K562 (cell line): Measurements from ENCODE around the gene ZNF512B. TPM values are rescaled to one million over a fixed set of nuclear protein-coding genes. Genes with fewer than 3 reads are reported as not detected.

Experiments
- ESRRA ChIP-seq: fragments of 450-650 bp; IDR thresholded peaks from 2 replicates; pipeline ENCODE4 v1.6.1; 2014; ENCODE audit warnings: low read depth, mild to moderate bottlenecking, moderate library complexity, borderline replicate concordance
- GABPB1 ChIP-seq: sonication (generic); formaldehyde crosslinking; IDR thresholded peaks from 2 replicates; pipeline ENCODE4 v1.8.0; 2022; ENCODE audit warnings: mild to moderate bottlenecking, missing genetic modification reagents
- HDAC1 ChIP-seq, 2 experiments: fragments of 450-650 bp; IDR thresholded peaks; 2 replicates each; pipeline ENCODE4 v1.6.1; 2016 to 2017; ENCODE audit warnings: inconsistent platforms in 1 of 2, mild to moderate bottlenecking in 1 of 2, moderate library complexity in 1 of 2
- JUND ChIP-seq, 2 experiments: IDR thresholded peaks; 2 replicates in 1 of 2; 3 replicates in 1 of 2; pipeline ENCODE4 v1.6.1; 2011; ENCODE audit warnings: borderline replicate concordance in 2 of 2, low read depth in 2 of 2, low read length in 2 of 2, improper control_type of control experiment in 1 of 2, missing biosample characterization in 1 of 2, missing genetic modification characterization in 1 of 2, missing genetic modification reagents in 1 of 2
- NCOA4 ChIP-seq: fragments of 450-650 bp; IDR thresholded peaks from 2 replicates; pipeline ENCODE4 v1.6.1; 2018; ENCODE audit warnings: mild to moderate bottlenecking; ENCODE audit not compliant: partially characterized antibody
- RBM14 ChIP-seq: fragments of 200-400 bp; formaldehyde crosslinking; IDR thresholded peaks from 2 replicates; pipeline ENCODE4 v1.6.1; 2018; ENCODE audit warnings: low read depth, mild to moderate bottlenecking, low read length, moderate library complexity, borderline replicate concordance; ENCODE audit not compliant: insufficient read depth
- TFAP4 ChIP-seq: sonication (generic); formaldehyde crosslinking; IDR thresholded peaks from 2 replicates; pipeline ENCODE4 v1.8.0; 2022; ENCODE audit warnings: missing genetic modification reagents, mild to moderate bottlenecking, moderate library complexity, borderline replicate concordance
- polyA plus RNA-seq, 8 experiments: library from polyadenylated mRNA; depleted of rRNA in 4 of 8; stranded (reverse) in 5 of 8; unstranded in 3 of 8; fragments of >200 nt; fragmentation: Nextera tagmentation in 2 of 8; fragmentation: Illumina TruSeq in 1 of 8; extraction: Ambion mirVana in 2 of 8; extraction: Trizol in 1 of 8; gene quantifications; 2 replicates each; pipeline versions ENCODE4 v1.2.1 to v1.2.3, GENCODE V29; 2011 to 2014; ENCODE audit warnings: inconsistent platforms in 1 of 8, missing spikeins in 1 of 8
- total RNA-seq, 7 experiments: library from RNA; depleted of rRNA in 6 of 7; stranded (reverse); fragments of >200 nt in 6 of 7; fragmentation: Illumina TruSeq in 2 of 7; extraction: Trizol in 2 of 7; gene quantifications; 2 replicates each; pipeline versions ENCODE4 v1.2.1 to v1.2.3, GENCODE V29; 2011 to 2021; ENCODE audit warnings: low replicate concordance in 1 of 7
- TF ChIP-seq, protein P1 (sequence below): sonication (generic); formaldehyde crosslinking; IDR thresholded peaks from 2 replicates; pipeline ENCODE4 v1.8.0; 2022; ENCODE audit warnings: missing genetic modification reagents, mild to moderate bottlenecking, borderline replicate concordance
- TF ChIP-seq, protein P2 (sequence below): sonication (generic); formaldehyde crosslinking; IDR thresholded peaks from 2 replicates; pipeline ENCODE4 v1.8.0; 2022; ENCODE audit warnings: mild to moderate bottlenecking, missing genetic modification reagents
- TF ChIP-seq, protein P3 (sequence below), 2 experiments: fragments of 450-650 bp; formaldehyde crosslinking in 1 of 2; IDR thresholded peaks; 2 replicates each; pipeline versions ENCODE4 v1.4.0 to v1.6.1; 2014 to 2020; ENCODE audit warnings: mild to moderate bottlenecking in 2 of 2, borderline replicate concordance in 1 of 2, low read depth in 1 of 2
- TF ChIP-seq, protein P4 (sequence below): fragments of 450-650 bp; conservative IDR thresholded peaks from 2 replicates; pipeline ENCODE4 v1.6.1; 2016; ENCODE audit warnings: missing genetic modification characterization, low read depth, mild to moderate bottlenecking, missing compliant biosample characterization, moderate library complexity
- TF ChIP-seq, protein P5 (sequence below): fragments of 450-650 bp; IDR thresholded peaks from 2 replicates; pipeline ENCODE4 v1.6.1; 2016; ENCODE audit warnings: low read depth, mild to moderate bottlenecking, moderate library complexity

Gene ZNF512B
- total and polyA plus RNA-seq, 9 of the 15 experiments (the other 6 are each of a cell fraction or from before 2014, with no cell fraction given): 0.01 to 27.8 (median 8.2) TPM

- TF ChIP-seq, protein P1, sequence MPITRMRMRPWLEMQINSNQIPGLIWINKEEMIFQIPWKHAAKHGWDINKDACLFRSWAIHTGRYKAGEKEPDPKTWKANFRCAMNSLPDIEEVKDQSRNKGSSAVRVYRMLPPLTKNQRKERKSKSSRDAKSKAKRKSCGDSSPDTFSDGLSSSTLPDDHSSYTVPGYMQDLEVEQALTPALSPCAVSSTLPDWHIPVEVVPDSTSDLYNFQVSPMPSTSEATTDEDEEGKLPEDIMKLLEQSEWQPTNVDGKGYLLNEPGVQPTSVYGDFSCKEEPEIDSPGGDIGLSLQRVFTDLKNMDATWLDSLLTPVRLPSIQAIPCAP (CRISPR knock-in tag): no peak
- TF ChIP-seq, protein P2, sequence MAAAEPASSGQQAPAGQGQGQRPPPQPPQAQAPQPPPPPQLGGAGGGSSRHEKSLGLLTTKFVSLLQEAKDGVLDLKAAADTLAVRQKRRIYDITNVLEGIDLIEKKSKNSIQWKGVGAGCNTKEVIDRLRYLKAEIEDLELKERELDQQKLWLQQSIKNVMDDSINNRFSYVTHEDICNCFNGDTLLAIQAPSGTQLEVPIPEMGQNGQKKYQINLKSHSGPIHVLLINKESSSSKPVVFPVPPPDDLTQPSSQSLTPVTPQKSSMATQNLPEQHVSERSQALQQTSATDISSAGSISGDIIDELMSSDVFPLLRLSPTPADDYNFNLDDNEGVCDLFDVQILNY (CRISPR knock-in tag): no peak
- TF ChIP-seq TFAP4 (CRISPR knock-in tag): peak; percentile 64; the same call in 1 of the 2 replicates
- TF ChIP-seq, protein P3, sequence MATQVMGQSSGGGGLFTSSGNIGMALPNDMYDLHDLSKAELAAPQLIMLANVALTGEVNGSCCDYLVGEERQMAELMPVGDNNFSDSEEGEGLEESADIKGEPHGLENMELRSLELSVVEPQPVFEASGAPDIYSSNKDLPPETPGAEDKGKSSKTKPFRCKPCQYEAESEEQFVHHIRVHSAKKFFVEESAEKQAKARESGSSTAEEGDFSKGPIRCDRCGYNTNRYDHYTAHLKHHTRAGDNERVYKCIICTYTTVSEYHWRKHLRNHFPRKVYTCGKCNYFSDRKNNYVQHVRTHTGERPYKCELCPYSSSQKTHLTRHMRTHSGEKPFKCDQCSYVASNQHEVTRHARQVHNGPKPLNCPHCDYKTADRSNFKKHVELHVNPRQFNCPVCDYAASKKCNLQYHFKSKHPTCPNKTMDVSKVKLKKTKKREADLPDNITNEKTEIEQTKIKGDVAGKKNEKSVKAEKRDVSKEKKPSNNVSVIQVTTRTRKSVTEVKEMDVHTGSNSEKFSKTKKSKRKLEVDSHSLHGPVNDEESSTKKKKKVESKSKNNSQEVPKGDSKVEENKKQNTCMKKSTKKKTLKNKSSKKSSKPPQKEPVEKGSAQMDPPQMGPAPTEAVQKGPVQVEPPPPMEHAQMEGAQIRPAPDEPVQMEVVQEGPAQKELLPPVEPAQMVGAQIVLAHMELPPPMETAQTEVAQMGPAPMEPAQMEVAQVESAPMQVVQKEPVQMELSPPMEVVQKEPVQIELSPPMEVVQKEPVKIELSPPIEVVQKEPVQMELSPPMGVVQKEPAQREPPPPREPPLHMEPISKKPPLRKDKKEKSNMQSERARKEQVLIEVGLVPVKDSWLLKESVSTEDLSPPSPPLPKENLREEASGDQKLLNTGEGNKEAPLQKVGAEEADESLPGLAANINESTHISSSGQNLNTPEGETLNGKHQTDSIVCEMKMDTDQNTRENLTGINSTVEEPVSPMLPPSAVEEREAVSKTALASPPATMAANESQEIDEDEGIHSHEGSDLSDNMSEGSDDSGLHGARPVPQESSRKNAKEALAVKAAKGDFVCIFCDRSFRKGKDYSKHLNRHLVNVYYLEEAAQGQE (IDR thresholded peaks at IDR 0.05; ENCODE audit: borderline replicate concordance): no peak
- TF ChIP-seq, protein P3 (CRISPR knock-in tag; IDR thresholded peaks at IDR 0.05; ENCODE audit: low read depth): 0 out of 2 replicates have a peak, but pooled peaks have one; percentile 43
- TF ChIP-seq HDAC1 (IDR thresholded peaks at IDR 0.05): peak in 1 of 2 experiments; percentile 31; a peak in 1 of 4 replicates
- TF ChIP-seq ESRRA: no peak
- TF ChIP-seq GABPB1 (CRISPR knock-in tag): no peak
- no peak for TF ChIP-seq JUND (IDR thresholded peaks at IDR 0.05; ENCODE audit: borderline replicate concordance, low read depth, low read length)
- TF ChIP-seq JUND (tag; IDR thresholded peaks at IDR 0.05; ENCODE audit: borderline replicate concordance, low read depth, low read length): no peak; the same call in 2 of the 3 replicates
- TF ChIP-seq RBM14: no peak
- TF ChIP-seq, protein P4, sequence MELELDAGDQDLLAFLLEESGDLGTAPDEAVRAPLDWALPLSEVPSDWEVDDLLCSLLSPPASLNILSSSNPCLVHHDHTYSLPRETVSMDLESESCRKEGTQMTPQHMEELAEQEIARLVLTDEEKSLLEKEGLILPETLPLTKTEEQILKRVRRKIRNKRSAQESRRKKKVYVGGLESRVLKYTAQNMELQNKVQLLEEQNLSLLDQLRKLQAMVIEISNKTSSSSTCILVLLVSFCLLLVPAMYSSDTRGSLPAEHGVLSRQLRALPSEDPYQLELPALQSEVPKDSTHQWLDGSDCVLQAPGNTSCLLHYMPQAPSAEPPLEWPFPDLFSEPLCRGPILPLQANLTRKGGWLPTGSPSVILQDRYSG (tag): no peak
- TF ChIP-seq, protein P5, sequence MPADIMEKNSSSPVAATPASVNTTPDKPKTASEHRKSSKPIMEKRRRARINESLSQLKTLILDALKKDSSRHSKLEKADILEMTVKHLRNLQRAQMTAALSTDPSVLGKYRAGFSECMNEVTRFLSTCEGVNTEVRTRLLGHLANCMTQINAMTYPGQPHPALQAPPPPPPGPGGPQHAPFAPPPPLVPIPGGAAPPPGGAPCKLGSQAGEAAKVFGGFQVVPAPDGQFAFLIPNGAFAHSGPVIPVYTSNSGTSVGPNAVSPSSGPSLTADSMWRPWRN: no peak
- no peak for TF ChIP-seq NCOA4
Observed at GRCh38 chr20:63957004-63957689, 12.6 kb downstream of the ZNF512B start (continued).
